ENCODE data around the gene EFHC1. TPM values are rescaled to one million over a fixed set of nuclear protein-coding genes. Genes with fewer than 3 reads are reported as not detected.
A peak's percentile ranks its signal among the peaks of the same experiment; 100 is the strongest.
"Not testable (repeated sequence)": the region's sequence is repeated elsewhere in the genome, so short reads cannot be mapped to it uniquely, and the experiment has no call there.

EFHC1 gene
- total RNA-seq, result 1 to 10 TPM; 3.1 to 3.7 TPM

DNA sequence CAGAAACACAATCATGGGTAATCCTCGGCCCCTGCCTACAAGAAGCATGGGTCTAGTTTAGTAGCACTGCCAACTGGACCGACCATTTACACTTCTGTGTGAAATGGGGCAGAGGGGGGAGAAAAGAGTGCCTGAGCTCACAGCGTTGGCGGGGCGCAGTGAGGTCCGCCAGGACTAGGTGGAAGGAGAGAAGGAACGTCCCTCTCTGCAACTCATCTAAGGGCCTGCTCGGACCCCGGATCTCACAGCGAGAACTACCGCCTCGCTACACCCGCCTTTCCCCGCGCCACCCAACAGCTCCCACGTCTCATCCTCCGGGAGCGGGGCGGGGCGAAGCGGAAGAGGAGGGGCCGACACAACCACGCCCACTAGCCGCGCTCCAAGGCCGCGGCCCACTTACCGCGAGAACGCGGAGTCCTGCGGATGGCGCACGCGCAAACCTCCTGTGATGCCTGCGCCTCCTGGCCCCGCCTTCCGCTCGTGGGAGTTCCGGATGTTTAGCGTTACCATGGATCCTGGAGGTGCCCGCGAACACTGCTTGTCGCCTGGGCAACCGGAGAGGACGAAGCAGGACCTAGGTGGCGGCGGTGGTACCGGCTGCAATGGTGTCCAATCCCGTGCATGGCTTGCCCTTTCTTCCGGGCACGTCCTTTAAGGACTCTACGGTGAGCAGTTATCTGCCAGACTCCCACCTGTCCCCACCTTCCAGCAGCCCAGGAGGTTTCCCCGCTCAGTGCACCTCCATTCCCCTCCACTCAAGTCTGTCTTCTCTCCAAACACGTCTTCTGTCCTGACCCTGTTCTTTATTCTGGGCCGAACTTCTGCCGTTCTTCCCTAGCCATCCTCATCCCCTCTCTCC, at the start of gene EFHC1:
Gene EFHC1 (plus strand): TSS at position 534 of the 859 bp plus-strand sequence. CDS start 69 bp downstream, at position 603.
- Mint-ChIP-seq H3K36me3 (ENCODE audit: low read depth) (no peaks in the 10 kb centered on the region), H3K9me3 (no peaks in the 10 kb centered on the region), H3K4me3 (no peak within 1 kb of the TSS), H3K27ac (no peak within 1 kb of the TSS), H3K27me3 (no peaks in the 10 kb centered on the region), H3K4me1 (peaks cover 10% of the 10 kb centered on the region)
- peak; percentile 95 for ATAC-seq (replicated peaks)

- ATAC-seq (replicated peaks), result no peak
- Mint-ChIP-seq H3K4me1 (peaks cover 49% of the 10 kb centered on the region), H3K36me3 (ENCODE audit: low read depth) (peaks cover 43% of the 10 kb centered on the region), H3K9me3 (peaks cover 9% of the 10 kb centered on the region), H3K27me3 (no peaks in the 10 kb centered on the region), H3K27ac (no peak overlapping the region), H3K4me3 (no peak overlapping the region)
Measured at GRCh38 chr6:52371656-52372191, 48.4 kb upstream of the EFHC1 start.

DNA sequence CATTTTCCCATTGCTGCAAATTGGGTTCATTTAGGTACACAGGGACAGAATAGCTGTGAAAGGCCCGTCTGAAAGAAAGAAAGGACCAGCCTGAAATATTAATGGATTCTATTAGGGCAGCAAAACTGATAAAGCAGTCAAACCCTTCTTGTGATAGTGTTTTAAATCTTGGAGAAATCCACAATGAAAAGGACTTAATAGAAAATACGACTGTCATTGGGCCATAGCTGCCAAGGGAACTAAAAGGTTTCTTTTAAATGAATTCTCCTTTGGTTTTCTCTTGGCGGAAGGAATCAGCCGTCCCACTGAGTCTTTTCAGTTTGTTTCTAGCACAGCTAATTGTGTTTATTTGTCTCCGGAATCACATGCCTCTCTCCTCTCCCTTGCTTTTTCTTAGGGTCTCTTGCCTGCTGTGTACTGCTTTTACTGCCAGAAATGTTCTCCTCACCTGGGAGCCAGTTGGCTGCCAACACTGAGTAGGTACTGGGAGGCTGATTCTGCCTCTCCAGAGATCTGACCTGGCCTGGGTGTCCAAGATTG, 46.9 kb upstream of the EFHC1 start:
- Mint-ChIP-seq H3K36me3 (ENCODE audit: low read depth) (peaks cover 28% of the 10 kb centered on the region), H3K4me3 (no peak overlapping the region), H3K9me3 (peaks cover 9% of the 10 kb centered on the region), H3K27ac (no peak overlapping the region), H3K27me3 (no peaks in the 10 kb centered on the region), H3K4me1 (peaks cover 53% of the 10 kb centered on the region)
- no peak for ATAC-seq (replicated peaks)

DNA sequence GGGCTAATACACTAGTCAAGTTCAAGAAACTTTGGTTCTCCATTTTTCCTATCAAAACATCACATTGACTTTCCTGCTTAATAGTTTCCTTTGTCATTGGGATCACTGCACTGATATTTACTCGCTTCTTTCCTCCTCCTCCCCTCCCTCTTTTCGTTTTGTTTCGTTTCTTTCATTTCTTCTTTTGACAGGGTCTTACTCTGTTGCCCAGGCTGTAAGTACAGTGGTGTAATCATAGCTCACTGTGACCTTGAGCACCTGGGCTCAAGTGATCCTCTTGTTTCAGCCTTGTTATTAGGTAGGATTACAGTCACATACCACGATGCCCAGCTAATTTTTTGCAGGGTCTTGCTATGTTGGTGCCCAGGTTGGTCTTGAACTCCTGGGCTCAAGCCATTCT, 45.9 kb upstream of the EFHC1 start:
- Mint-ChIP-seq H3K27ac (no peak overlapping the region), H3K4me1 (peaks cover 48% of the 10 kb centered on the region), H3K9me3 (peaks cover 9% of the 10 kb centered on the region), H3K27me3 (no peaks in the 10 kb centered on the region), H3K36me3 (ENCODE audit: low read depth) (peaks cover 19% of the 10 kb centered on the region), H3K4me3 (no peak overlapping the region)
- ATAC-seq (replicated peaks), result no peak

- Mint-ChIP-seq H3K27me3 (no peaks in the 10 kb centered on the region), H3K27ac (no peak overlapping the region), H3K4me1 (peaks cover 43% of the 10 kb centered on the region), H3K36me3 (ENCODE audit: low read depth) (peaks cover 23% of the 10 kb centered on the region), H3K9me3 (peaks cover 9% of the 10 kb centered on the region), H3K4me3 (peak overlapping the region; percentile 37)
- ATAC-seq (replicated peaks), result peak; percentile 56
Measured at GRCh38 chr6:52375780-52376556, 44.2 kb upstream of the EFHC1 start.

- peaks cover 43% of the 10 kb centered on the region for H3K4me1 Mint-ChIP-seq
- ATAC-seq (replicated peaks), result no peak
- H3K27ac Mint-ChIP-seq, result no peak overlapping the region
- peaks cover 28% of the 10 kb centered on the region for H3K36me3 Mint-ChIP-seq (ENCODE audit: low read depth)
- H3K9me3 Mint-ChIP-seq, result peaks cover 9% of the 10 kb centered on the region
- H3K4me3 Mint-ChIP-seq, result peak overlapping the region; percentile 37
- H3K27me3 Mint-ChIP-seq, result no peaks in the 10 kb centered on the region
Measured at GRCh38 chr6:52376763-52377162, 43.4 kb upstream of the EFHC1 start.

- Mint-ChIP-seq H3K36me3 (ENCODE audit: low read depth) (peaks cover 28% of the 10 kb centered on the region), H3K27ac (no peak overlapping the region), H3K9me3 (peaks cover 9% of the 10 kb centered on the region), H3K27me3 (no peaks in the 10 kb centered on the region), H3K4me3 (peak overlapping the region; percentile 46), H3K4me1 (peaks cover 51% of the 10 kb centered on the region)
- ATAC-seq (replicated peaks), result no peak
Measured at GRCh38 chr6:52377538-52378221, 42.5 kb upstream of the EFHC1 start.

- no peaks in the 10 kb centered on the region for H3K27me3 Mint-ChIP-seq
- ATAC-seq (replicated peaks), result peak; percentile 77
- H3K36me3 Mint-ChIP-seq (ENCODE audit: low read depth), result peaks cover 20% of the 10 kb centered on the region
- H3K27ac Mint-ChIP-seq, result peak overlapping the region; percentile 29
- H3K4me1 Mint-ChIP-seq, result peaks cover 56% of the 10 kb centered on the region
- no peak overlapping the region for H3K4me3 Mint-ChIP-seq
- peaks cover 4% of the 10 kb centered on the region for H3K9me3 Mint-ChIP-seq
Measured at GRCh38 chr6:52381249-52381648, 38.9 kb upstream of the EFHC1 start.

DNA sequence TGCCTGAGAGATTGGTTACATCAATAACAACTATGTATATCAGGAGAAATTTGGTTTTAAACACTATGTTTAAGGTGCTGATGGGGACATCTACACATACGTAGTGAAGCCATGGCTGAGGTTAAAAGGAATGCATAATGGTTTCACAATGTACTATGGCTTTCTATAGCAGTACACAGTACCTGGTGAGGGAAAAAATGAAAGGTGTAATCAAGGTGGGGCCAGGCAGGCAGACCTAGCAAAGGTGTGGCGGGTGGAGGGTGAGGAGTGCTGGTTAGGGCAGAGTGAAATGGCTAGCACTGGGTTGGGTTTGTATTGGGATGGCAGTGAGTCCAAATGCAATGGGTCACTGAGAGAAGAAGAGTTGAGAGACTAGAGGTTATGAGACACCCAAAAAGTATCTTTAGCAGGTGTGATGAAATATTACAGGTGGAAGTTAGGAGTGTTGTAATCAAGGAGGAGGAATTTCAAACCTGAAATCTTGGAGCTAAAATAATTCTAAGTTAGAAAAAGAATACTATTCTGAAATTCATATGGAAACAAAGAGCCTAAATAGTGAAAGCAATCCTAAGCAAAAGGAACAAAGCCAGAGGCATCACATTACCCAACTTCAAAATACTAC, 35.9 kb upstream of the EFHC1 start:
- peaks cover 20% of the 10 kb centered on the region for H3K36me3 Mint-ChIP-seq (ENCODE audit: low read depth)
- H3K4me1 Mint-ChIP-seq, result peaks cover 47% of the 10 kb centered on the region
- H3K27ac Mint-ChIP-seq, result no peak overlapping the region

GRCh38 chr6:52385074-52385473, 35.1 kb upstream of the EFHC1 start:
- Mint-ChIP-seq H3K4me1 (peaks cover 51% of the 10 kb centered on the region), H3K4me3 (no peak overlapping the region), H3K9me3 (peaks cover 4% of the 10 kb centered on the region), H3K36me3 (ENCODE audit: low read depth) (peaks cover 15% of the 10 kb centered on the region), H3K27ac (no peak overlapping the region), H3K27me3 (no peaks in the 10 kb centered on the region)
- ATAC-seq (replicated peaks), result peak; percentile 40

More for the DNA sequence above, 35.9 kb upstream of the EFHC1 start:
- peaks cover 4% of the 10 kb centered on the region for H3K9me3 Mint-ChIP-seq
- no peak overlapping the region for H3K4me3 Mint-ChIP-seq
- no peaks in the 10 kb centered on the region for H3K27me3 Mint-ChIP-seq
- ATAC-seq (replicated peaks), result no peak

- peaks cover 63% of the 10 kb centered on the region for H3K4me1 Mint-ChIP-seq
- H3K36me3 Mint-ChIP-seq (ENCODE audit: low read depth); H3K9me3 Mint-ChIP-seq; H3K27me3 Mint-ChIP-seq; ATAC-seq (replicated peaks); H3K27ac Mint-ChIP-seq; H3K4me3 Mint-ChIP-seq: not testable (repeated sequence)
Measured at GRCh38 chr6:52388119-52388518, 32.0 kb upstream of the EFHC1 start.

GRCh38 chr6:52388790-52389189, 31.4 kb upstream of the EFHC1 start:
- Mint-ChIP-seq H3K4me1 (peaks cover 66% of the 10 kb centered on the region), H3K27me3 (no peaks in the 10 kb centered on the region), H3K4me3 (peak overlapping the region; percentile 74), H3K27ac (peak overlapping the region; percentile 85), H3K36me3 (ENCODE audit: low read depth) (peaks cover 2% of the 10 kb centered on the region), H3K9me3 (peaks cover 4% of the 10 kb centered on the region)
- no peak for ATAC-seq (replicated peaks)

GRCh38 chr6:52389264-52389625, 30.9 kb upstream of the EFHC1 start:
- peaks cover 4% of the 10 kb centered on the region for H3K9me3 Mint-ChIP-seq
- peaks cover 66% of the 10 kb centered on the region for H3K4me1 Mint-ChIP-seq
- ATAC-seq (replicated peaks), result peak; percentile 9
- peak overlapping the region; percentile 74 for H3K4me3 Mint-ChIP-seq
- peak overlapping the region; percentile 85 for H3K27ac Mint-ChIP-seq
- no peaks in the 10 kb centered on the region for H3K27me3 Mint-ChIP-seq
- H3K36me3 Mint-ChIP-seq (ENCODE audit: low read depth), result no peaks in the 10 kb centered on the region

All from activated T-helper 17 cell treated with anti-CD3 and anti-CD28 coated beads, Interleukin-2, amount 50 U/mL, for 72 hours (primary cell).